IMR-90 (cell line): Measurements from ENCODE around the gene SORL1.

Experiments
- BHLHE40 ChIP-seq: fragments of 150-350 bp; IDR thresholded peaks from 2 replicates; pipeline ENCODE4 v1.6.1; 2016; ENCODE audit warnings: mild to moderate bottlenecking, low read depth, low read length
- CHD1 ChIP-seq: IDR thresholded peaks from 2 replicates; pipeline ENCODE4 v1.6.1; 2012; ENCODE audit warnings: low read depth, low read length, improper control_type of control experiment
- MAFK ChIP-seq: IDR thresholded peaks from 2 replicates; pipeline ENCODE4 v1.6.1; 2012; ENCODE audit warnings: low read depth, low read length, improper control_type of control experiment
- POLR2A ChIP-seq: IDR thresholded peaks from 2 replicates; pipeline ENCODE4 v1.6.1; 2012; ENCODE audit warnings: mild to moderate bottlenecking, low read depth, low read length
- RAD21 ChIP-seq: IDR thresholded peaks from 2 replicates; pipeline ENCODE4 v1.6.1; 2012; ENCODE audit warnings: low read length, improper control_type of control experiment
- RCOR1 ChIP-seq: IDR thresholded peaks from 2 replicates; pipeline ENCODE4 v1.6.1; 2012; ENCODE audit warnings: mild to moderate bottlenecking, low read length, improper control_type of control experiment; ENCODE audit not compliant: insufficient replicate concordance
- RFX5 ChIP-seq: IDR thresholded peaks from 2 replicates; pipeline ENCODE4 v1.8.0; 2012; ENCODE audit warnings: low read depth, mild to moderate bottlenecking, low read length, moderate library complexity
- TF ChIP-seq, protein P1 (sequence below): conservative IDR thresholded peaks from 2 replicates; pipeline ENCODE4 v1.5.1; 2012; ENCODE audit warnings: mild to moderate bottlenecking, low read depth, low read length, improper control_type of control experiment

DNA sequence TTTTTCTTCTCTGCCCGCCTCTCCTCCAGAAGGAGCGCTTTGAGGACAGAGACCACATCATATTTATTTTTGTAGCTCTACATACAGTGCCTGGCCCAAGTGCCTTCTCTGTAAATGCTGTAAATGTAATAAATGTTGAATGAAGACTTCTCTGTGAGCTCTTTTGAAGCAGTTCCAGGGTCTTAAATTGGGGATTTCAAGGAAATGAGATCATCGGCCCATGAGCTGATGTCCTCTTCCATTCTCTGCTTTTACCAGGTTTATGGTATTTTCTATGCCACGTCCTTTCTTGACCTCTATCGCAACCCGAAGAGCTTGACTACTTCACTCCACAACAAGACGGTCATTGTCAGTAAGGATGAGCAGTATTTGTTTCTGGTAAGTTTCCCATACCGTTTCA is 166.4 kb downstream of the SORL1 start:
- TF ChIP-seq, protein P1, sequence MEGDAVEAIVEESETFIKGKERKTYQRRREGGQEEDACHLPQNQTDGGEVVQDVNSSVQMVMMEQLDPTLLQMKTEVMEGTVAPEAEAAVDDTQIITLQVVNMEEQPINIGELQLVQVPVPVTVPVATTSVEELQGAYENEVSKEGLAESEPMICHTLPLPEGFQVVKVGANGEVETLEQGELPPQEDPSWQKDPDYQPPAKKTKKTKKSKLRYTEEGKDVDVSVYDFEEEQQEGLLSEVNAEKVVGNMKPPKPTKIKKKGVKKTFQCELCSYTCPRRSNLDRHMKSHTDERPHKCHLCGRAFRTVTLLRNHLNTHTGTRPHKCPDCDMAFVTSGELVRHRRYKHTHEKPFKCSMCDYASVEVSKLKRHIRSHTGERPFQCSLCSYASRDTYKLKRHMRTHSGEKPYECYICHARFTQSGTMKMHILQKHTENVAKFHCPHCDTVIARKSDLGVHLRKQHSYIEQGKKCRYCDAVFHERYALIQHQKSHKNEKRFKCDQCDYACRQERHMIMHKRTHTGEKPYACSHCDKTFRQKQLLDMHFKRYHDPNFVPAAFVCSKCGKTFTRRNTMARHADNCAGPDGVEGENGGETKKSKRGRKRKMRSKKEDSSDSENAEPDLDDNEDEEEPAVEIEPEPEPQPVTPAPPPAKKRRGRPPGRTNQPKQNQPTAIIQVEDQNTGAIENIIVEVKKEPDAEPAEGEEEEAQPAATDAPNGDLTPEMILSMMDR = no peak
- TF ChIP-seq POLR2A = no peak
- TF ChIP-seq RAD21 = no peak
- no peak for TF ChIP-seq RFX5
- TF ChIP-seq MAFK = no peak
- no peak for TF ChIP-seq CHD1
- TF ChIP-seq BHLHE40 = no peak
- TF ChIP-seq RCOR1 = no peak
